Measurements from ENCODE around the gene ZNF749.
"Not testable (repeated sequence)": the region's sequence is repeated elsewhere in the genome, so short reads cannot be mapped to it uniquely, and the experiment has no call there.

Gene ZNF749

GRCh38 chr19:57466489-57466888 is 31.4 kb downstream of the ZNF749 start:
- DNase-seq: no peak

- DNase-seq: no peak
Measured at GRCh38 chr19:57473646-57474045, 38.5 kb downstream of the ZNF749 start.

GRCh38 chr19:57477191-57478008 is 42.3 kb downstream of the ZNF749 start, which contains the start of gene ZNF772:
Gene ZNF772, minus strand, starts transcription at chr19:57477566. Its CDS starts 257 bp downstream, at chr19:57477309.
- DNase-seq: peak; percentile 90

GRCh38 chr19:57487477-57488298 is 52.6 kb downstream of the ZNF749 start, which contains the start of gene ZNF419:
Gene ZNF419, plus strand, starts transcription at chr19:57487750. Its CDS starts 201 bp downstream, at chr19:57487951.
- DNase-seq: peak; percentile 96

- not testable (repeated sequence) for DNase-seq
Measured at GRCh38 chr19:57488299-57488644, 53.1 kb downstream of the ZNF749 start.

All from activated CD8-positive, alpha-beta memory T cell treated with anti-CD3 and anti-CD28 coated beads for 24 hours (primary cell).